ENCODE measurements around the gene FRY.

Gene FRY

GRCh38 chr13:32087955-32088747, 56.6 kb downstream of the FRY start:
- DNase-seq = no peak

- no peak for DNase-seq
Measured at GRCh38 chr13:32092496-32092895, 60.9 kb downstream of the FRY start.

- no peak for DNase-seq
Measured at GRCh38 chr13:32093006-32093405, 61.4 kb downstream of the FRY start.

- no peak for DNase-seq
Measured at GRCh38 chr13:32098272-32098671, 66.7 kb downstream of the FRY start.

GRCh38 chr13:32105653-32106313, 74.2 kb downstream of the FRY start:
- DNase-seq = no peak

GRCh38 chr13:32107474-32107873, 75.9 kb downstream of the FRY start:
- no peak for DNase-seq

GRCh38 chr13:32107973-32108372, 76.4 kb downstream of the FRY start:
- no peak for DNase-seq

- no peak for DNase-seq
Measured at GRCh38 chr13:32113532-32113931, 82.0 kb downstream of the FRY start.

GRCh38 chr13:32114284-32114950, 82.8 kb downstream of the FRY start:
- DNase-seq = no peak

GRCh38 chr13:32115066-32115465, 83.5 kb downstream of the FRY start:
- no peak for DNase-seq

- no peak for DNase-seq
Measured at GRCh38 chr13:32116210-32116609, 84.6 kb downstream of the FRY start.

- DNase-seq = no peak
Measured at GRCh38 chr13:32117001-32117400, 85.4 kb downstream of the FRY start.

- no peak for DNase-seq
Measured at GRCh38 chr13:32117701-32118100, 86.1 kb downstream of the FRY start.

- no peak for DNase-seq
Measured at GRCh38 chr13:32121316-32121715, 89.7 kb downstream of the FRY start.

GRCh38 chr13:32124743-32125142, 93.2 kb downstream of the FRY start:
- no peak for DNase-seq

GRCh38 chr13:32125221-32125689, 93.7 kb downstream of the FRY start:
- DNase-seq = no peak

- DNase-seq = no peak
Measured at GRCh38 chr13:32125751-32126150, 94.2 kb downstream of the FRY start.

GRCh38 chr13:32126278-32126677, 94.7 kb downstream of the FRY start:
- no peak for DNase-seq

GRCh38 chr13:32126756-32127155, 95.2 kb downstream of the FRY start:
- DNase-seq = no peak

- DNase-seq = no peak
Measured at GRCh38 chr13:32127691-32128090, 96.1 kb downstream of the FRY start.

- DNase-seq = no peak
Measured at GRCh38 chr13:32134241-32135055, 102.9 kb downstream of the FRY start.

GRCh38 chr13:32135056-32135390, 103.4 kb downstream of the FRY start:
- DNase-seq = no peak

- no peak for DNase-seq
Measured at GRCh38 chr13:32135655-32136054, 104.1 kb downstream of the FRY start.

All from stimulated activated CD4-positive, alpha-beta T cell treated with anti-CD3 and anti-CD28 coated beads, Interleukin-12 subunit alpha, Interleukin-12 subunit beta, amount 100 ng/mL, for 4 hours (primary cell).